HepG2 (cell line): ENCODE data around the gene CMTM8. TPM values are rescaled to one million over a fixed set of nuclear protein-coding genes. Genes with fewer than 3 reads are reported as not detected.

Experiments used
- EP300 ChIP-seq, 3 experiments: sonication (generic) in 1 of 3; formaldehyde crosslinking in 1 of 3; IDR thresholded peaks; 2 replicates each; pipeline versions ENCODE4 v1.5.1 to v1.6.1; 2011 to 2020; ENCODE audit warnings: low read depth in 2 of 3, low read length in 2 of 3, borderline replicate concordance in 1 of 3, improper control_type of control experiment in 1 of 3, mild to moderate bottlenecking in 1 of 3, missing genetic modification reagents in 1 of 3, moderate library complexity in 1 of 3
- KDM5B ChIP-seq: sonication (generic); formaldehyde crosslinking; IDR thresholded peaks from 2 replicates; pipeline ENCODE4 v1.4.0; 2020; ENCODE audit warnings: missing genetic modification reagents, mild to moderate bottlenecking, borderline replicate concordance
- NFAT5 ChIP-seq: sonication (generic); formaldehyde crosslinking; IDR thresholded peaks from 2 replicates; pipeline ENCODE4 v1.4.0; 2020; ENCODE audit warnings: missing genetic modification reagents
- NKX3-1 ChIP-seq: sonication (generic); formaldehyde crosslinking; IDR thresholded peaks from 2 replicates; pipeline ENCODE4 v1.5.0; 2020; ENCODE audit warnings: missing genetic modification reagents
- RBM22 ChIP-seq: fragments of 200-400 bp; formaldehyde crosslinking; optimal IDR thresholded peaks from 2 replicates; pipeline ENCODE3; 2017; ENCODE audit warnings: mild to moderate bottlenecking, low read length, moderate library complexity
- SP5 ChIP-seq: IDR thresholded peaks from 2 replicates; pipeline ENCODE4 v1.6.1; 2016; ENCODE audit warnings: low read depth, borderline replicate concordance
- TBX3 ChIP-seq: fragments of 450-650 bp; IDR thresholded peaks from 2 replicates; pipeline ENCODE4 v1.6.1; 2017; ENCODE audit warnings: antibody characterized with exemption, mild to moderate bottlenecking, inconsistent platforms, borderline replicate concordance
- XRCC5 ChIP-seq: fragments of 200-400 bp; formaldehyde crosslinking; optimal IDR thresholded peaks from 2 replicates; pipeline ENCODE3; 2017; ENCODE audit warnings: mild to moderate bottlenecking, low read length
- ZBTB20 ChIP-seq: sonication (generic); formaldehyde crosslinking; IDR thresholded peaks from 2 replicates; pipeline ENCODE4 v1.8.1; 2023; ENCODE audit warnings: missing genetic modification reagents, low read depth, mild to moderate bottlenecking, borderline replicate concordance
- ZBTB38 ChIP-seq: sonication (generic); formaldehyde crosslinking; IDR thresholded peaks from 2 replicates; pipeline ENCODE4 v1.5.1; 2020; ENCODE audit warnings: mild to moderate bottlenecking, missing genetic modification reagents
- ZNF18 ChIP-seq: sonication (generic); formaldehyde crosslinking; IDR thresholded peaks from 2 replicates; pipeline ENCODE4 v1.8.0; 2022; ENCODE audit warnings: mild to moderate bottlenecking, missing genetic modification reagents; ENCODE audit not compliant: insufficient replicate concordance
- ZNF503 ChIP-seq: sonication (generic); formaldehyde crosslinking; IDR thresholded peaks from 2 replicates; pipeline ENCODE4 v1.4.0; 2020; ENCODE audit warnings: missing genetic modification reagents
- ZNF580 ChIP-seq: IDR thresholded peaks from 2 replicates; pipeline ENCODE4 v1.6.1; 2016; ENCODE audit warnings: low read depth, borderline replicate concordance
- ZNF749 ChIP-seq: sonication (generic); formaldehyde crosslinking; IDR thresholded peaks from 2 replicates; pipeline ENCODE4 v1.8.0; 2022; ENCODE audit warnings: mild to moderate bottlenecking, missing genetic modification reagents, moderate library complexity, borderline replicate concordance
- ZNF776 ChIP-seq: sonication (generic); formaldehyde crosslinking; IDR thresholded peaks from 2 replicates; pipeline ENCODE4 v1.4.0; 2020; ENCODE audit warnings: mild to moderate bottlenecking, missing genetic modification reagents
- ZNF777 ChIP-seq: sonication (generic); formaldehyde crosslinking; IDR thresholded peaks from 2 replicates; pipeline ENCODE4 v1.4.0; 2020; ENCODE audit warnings: missing genetic modification reagents
- polyA plus RNA-seq, 8 experiments: library from polyadenylated mRNA; depleted of rRNA in 3 of 8; stranded (reverse) in 7 of 8; unstranded in 1 of 8; fragments of >200 nt; fragmentation: Illumina TruSeq in 4 of 8; extraction: Trizol in 4 of 8; gene quantifications; 2 replicates each; pipeline versions ENCODE4 v1.2.1 to v1.2.3, GENCODE V29; 2011 to 2016; ENCODE audit warnings: low read depth in 4 of 8, missing spikeins in 1 of 8, mixed read lengths in 1 of 8; ENCODE audit not compliant: insufficient read depth in 1 of 8
- total RNA-seq, 5 experiments: library from RNA; depleted of rRNA; stranded (reverse); fragments of >200 nt; fragmentation: Illumina TruSeq; extraction: Trizol; gene quantifications; 2 replicates each; pipeline ENCODE4 v1.2.3, GENCODE V29; 2016; ENCODE audit warnings: low read depth in 1 of 5

The CMTM8 gene
- total and polyA plus RNA-seq, 2 of the 13 experiments (the other 11 are each of a cell fraction or from before 2014, with no cell fraction given), result 8.9 to 15.8 TPM

GRCh38 chr3:32392536-32393302 lies 154.2 kb downstream of the CMTM8 start (continued):
- TF ChIP-seq ZNF18 (CRISPR knock-in tag) (peak; percentile 10), KDM5B (CRISPR knock-in tag) (0 out of 2 replicates have a peak, but pooled peaks have one; percentile 18), SP5 (CRISPR knock-in tag) (no peak), NKX3-1 (no peak), EP300 (IDR thresholded peaks at IDR 0.05; ENCODE audit: low read depth in 2 of 2, low read length in 2 of 2) (no peak), EP300 (CRISPR knock-in tag; IDR thresholded peaks at IDR 0.05; ENCODE audit: borderline replicate concordance) (no peak), ZBTB20 (CRISPR knock-in tag) (no peak), ZNF503 (CRISPR knock-in tag) (no peak), ZNF749 (CRISPR knock-in tag) (no peak), XRCC5 (no peak), NFAT5 (no peak), ZNF777 (CRISPR knock-in tag) (no peak), ZBTB38 (CRISPR knock-in tag) (no peak), ZNF580 (CRISPR knock-in tag) (0 out of 2 replicates have a peak, but pooled peaks have one; percentile 4), TBX3 (no peak), ZNF776 (CRISPR knock-in tag) (0 out of 2 replicates have a peak, but pooled peaks have one; percentile 16), RBM22 (no peak)
